NCI-H748 treated with DMSO at 0.1 percent for 48 hours (cell line): ENCODE measurements around the gene IQCB1.
"Not testable (repeated sequence)": the region's sequence is repeated elsewhere in the genome, so short reads cannot be mapped to it uniquely, and the experiment has no call there.

Experiments used
- DNase-seq: peaks from one replicate; lab custom pipeline; 2025; lab: John Stamatoyannopoulos, UW

The IQCB1 gene

DNA sequence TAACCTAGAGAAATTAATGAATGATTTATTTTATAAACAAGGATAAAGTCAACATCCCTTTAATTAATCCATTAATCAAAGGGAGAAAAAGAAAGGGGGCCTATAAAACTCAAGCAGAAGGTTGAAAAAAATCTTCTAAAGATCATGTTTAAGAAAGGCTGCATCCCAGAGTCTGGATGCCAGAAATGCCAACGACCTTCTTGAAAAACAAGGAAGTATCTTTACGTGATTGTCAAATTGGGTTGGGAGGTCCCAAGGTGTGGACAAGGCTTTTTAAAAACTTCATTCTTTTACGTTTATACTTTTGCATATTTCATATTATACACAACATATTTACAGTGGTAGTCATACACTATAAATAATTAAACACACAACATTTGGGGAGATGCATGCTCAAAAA is 86.9 kb downstream of the IQCB1 start:
- DNase-seq = no peak

DNA sequence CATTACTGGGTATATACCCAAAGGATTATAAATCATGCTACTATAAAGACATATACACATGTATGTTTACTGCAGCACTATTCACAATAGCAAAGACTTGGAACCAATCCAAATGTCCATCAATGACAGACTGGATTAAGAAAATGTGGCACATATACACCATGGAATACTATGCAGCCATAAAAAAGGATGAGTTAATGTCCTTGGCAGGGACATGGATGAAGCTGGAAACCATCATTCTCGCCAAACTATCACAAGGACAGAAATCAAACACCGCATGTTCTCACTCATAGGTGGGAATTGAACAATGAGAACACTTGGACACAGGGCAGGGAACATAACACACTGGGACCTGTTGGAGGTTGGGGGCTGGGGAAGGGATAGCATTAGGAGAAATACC is 91.8 kb downstream of the IQCB1 start:
- not testable (repeated sequence) for DNase-seq

DNA sequence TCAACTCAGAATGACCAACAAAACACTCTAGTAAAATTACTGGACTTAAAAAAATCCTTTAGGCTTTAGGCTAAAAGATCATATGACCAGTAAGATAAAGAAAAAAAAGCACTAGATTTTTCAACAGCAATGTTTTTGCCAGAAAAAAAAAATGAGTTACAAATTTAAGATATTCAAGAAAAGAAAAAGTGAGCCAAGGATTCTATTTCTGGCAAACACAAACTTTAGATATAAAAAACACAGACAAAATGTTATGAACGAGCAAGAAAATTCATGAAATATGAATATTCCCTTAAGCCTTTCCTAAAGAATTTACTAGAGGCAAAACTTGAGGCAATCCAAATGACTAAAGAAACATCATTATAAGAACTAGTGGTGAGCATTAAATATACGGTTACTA is 94.0 kb downstream of the IQCB1 start:
- DNase-seq = no peak

DNA sequence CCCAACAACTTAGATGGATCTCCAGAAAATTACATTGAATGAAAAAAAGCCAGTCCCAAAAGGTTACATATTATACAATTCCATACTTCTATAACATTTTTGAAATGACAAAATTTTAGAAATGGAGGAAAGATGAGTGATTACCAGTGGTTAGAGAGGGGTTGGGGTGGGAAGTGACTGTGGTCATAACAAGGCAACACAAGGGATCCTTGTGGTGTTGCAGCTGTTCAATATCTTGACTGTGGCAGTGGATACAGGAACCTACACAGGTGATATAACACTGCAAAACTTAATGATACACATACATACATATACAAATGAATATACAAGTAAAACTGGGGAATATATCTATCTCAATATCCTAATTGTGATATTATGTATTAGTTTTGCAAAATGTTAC is 95.0 kb downstream of the IQCB1 start:
- DNase-seq = no peak

DNA sequence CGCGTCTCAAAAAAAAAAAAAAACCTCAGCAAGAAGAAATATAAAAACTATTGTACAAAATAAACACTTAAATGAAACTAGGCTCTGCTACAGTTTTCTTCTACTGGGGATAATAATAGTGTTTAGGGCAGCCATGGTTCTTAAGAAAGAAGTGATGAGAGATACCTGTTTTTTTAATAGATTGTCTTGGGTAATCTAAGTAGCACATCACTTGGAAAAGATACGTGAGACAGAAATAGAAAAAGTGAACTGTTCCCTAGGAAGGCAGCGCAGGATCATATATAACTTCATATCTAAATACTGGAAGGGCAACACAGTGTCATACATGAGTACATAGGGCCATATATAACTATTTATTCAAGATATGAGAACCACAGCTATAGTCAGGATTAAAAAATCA is 97.2 kb downstream of the IQCB1 start:
- DNase-seq = no peak

DNA sequence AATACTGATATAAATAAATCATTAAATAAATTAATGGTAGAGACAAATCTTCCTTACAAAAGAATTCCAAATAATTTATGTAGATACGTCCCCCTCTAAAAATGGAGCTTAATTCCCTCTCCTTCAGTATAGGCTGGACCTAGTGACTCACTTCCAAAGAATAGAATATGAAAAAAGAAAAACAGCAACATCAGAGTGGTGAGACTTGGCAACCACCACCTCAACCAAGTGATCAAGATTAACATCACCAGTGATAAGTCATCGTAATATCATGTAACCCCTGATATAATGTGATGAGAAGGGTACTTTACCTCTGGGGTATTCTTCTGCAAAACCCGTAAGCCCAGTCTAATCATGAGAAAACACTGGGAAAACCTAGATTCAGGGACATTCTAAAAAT is 98.7 kb downstream of the IQCB1 start:
- no peak for DNase-seq

DNA sequence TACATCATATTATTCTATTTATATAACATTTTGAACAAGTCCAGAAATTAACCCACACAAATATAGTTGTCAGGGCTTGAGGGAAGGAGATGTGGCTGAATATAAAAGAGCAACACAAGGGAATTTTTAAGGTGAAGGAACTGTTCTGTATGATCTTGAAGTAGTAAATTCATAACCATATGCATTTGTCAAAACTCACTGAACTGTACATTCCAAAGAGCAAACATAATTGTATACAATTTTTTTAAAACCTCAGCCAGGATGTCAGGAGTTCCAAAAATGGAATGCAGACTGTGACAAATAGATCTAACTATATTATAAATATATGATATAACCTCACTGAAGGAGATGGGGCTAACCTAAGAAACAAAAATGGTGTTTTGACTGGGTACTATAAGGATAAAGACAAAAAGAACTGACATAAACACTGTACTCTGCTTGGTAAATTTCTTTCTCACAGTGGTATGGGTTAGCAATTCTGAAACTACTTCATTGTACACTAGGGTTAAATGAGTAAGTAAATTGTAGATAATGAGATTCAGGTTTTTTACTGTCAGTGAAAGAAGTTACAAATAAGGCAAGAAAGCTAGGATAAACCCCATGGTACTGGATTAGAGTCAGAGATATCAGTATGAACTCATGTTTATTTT is 99.7 kb downstream of the IQCB1 start:
- DNase-seq = no peak

DNA sequence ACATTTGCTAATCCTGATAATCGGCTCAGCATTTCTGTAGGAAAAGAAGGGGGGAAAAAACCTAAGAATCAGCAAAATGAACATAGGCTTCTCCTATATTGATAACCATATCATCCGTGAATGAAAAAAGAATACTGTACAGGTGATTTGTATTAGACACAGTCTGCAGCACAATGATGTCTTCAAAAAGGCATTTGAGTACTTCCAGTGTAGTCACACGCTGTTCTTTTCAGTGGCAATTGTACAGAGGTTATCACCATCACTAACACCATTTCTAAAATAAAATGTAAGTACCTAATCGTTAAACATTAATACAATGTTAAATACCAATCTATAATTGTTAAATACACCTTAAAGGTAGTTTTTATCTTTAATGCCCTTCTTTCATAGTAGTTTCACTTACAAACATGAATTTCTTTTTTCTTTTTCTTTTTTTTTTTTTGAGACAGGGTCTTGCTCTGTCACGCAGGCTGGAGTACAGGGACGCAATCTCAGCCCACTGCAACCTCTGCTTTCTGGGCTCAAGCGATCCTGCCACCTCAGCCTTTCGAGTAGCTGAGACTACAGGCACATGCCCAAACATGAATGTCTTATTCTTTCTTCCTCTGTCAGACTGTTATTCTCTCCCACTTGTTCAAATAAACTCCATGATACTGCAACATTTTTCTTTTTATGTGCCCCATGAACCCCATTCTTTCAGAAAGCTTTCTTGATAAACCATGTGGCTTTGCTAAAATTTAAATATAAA is 103.7 kb downstream of the IQCB1 start:
- DNase-seq = no peak

DNA sequence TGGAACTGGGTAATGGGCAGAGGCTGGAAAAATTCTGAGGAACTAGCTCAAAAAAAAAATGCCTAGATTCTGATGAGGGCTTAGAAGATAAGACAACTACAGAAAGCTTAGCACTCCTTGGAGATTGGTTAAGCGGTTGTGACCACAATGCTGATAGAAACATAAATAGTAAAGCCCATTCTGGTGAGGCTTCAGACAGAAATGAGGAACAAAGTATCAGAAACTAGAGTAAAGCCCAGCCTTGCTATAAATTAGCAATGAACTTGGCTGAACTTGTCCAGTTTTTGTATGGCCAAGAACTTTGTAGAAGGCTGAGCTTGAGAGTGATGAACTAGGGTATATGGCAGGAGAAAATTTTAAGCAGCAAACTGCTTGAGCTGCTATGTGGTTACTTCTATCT is 110.7 kb downstream of the IQCB1 start:
- DNase-seq = no peak

DNA sequence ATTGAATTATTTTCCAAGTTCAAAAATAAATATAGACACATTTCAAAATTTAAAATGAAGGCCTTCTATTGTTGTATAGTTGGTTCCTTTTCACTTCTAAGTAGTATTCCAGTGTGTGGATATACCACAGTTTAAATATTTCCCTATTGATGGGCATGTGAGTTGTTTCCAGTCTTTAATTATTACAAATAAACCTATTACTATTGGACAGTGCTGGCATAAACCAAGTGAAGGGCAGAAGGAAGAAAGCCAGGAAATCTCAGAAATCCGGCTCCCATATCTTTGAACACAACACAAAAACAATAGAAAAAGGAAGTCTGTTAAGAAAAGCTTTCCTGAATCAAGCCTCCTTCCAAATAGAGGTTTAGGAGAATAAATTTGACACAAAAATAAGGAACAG is 111.4 kb downstream of the IQCB1 start:
- DNase-seq = no peak

DNA sequence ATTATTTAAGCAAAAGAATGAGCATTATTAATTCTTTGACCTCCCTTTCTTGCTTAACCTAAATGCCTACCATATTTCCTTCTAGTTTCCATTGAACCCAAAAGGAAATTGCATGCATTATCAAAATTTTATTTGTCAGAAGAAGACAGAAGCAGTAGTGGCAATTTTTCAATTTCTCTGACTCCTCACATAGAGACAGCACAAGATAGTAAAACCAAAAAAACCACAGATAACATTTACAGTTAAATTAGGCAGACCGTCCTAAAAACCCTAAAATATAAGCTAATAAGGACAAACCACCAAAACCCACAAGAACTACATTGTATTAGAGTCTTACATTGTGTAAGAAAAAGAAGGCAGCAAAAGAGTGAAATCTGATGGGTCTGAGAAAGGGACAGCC is 112.4 kb downstream of the IQCB1 start:
- no peak for DNase-seq

DNA sequence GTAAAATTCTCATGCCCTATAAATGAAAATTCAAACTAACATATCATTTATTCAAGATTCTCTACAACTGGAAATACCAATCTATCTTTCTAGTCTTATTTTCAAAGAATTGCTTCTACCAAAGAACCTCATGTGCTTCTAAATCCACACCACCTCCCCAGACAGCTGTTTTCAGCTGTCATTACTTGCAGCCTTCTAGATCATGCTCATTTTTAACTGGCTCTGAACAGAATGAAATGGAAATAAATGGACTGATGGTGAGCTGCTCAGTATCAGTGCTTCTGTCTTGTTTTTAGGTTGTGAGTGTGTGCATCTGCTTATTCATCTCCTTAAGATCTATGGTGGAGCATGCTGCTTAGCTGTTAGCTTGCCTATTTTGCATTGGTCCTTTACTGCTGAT is 114.7 kb downstream of the IQCB1 start:
- DNase-seq = no peak
